GM11168 (cell line): ENCODE measurements around the gene CWC27.

Source experiments
- in situ Hi-C: fragments of 300-500 bp; cut with MboI; formaldehyde crosslinking; loops from one replicate; pipeline ENCODE4 v1.12.0; 2022; ENCODE audit warnings: low sequenced_read_pairs; ENCODE audit not compliant: unreplicated experiment

Gene CWC27

GRCh38 chr5:65024681-65025080, 256.0 kb downstream of the CWC27 start:
- in situ Hi-C loops: no loop called here

- in situ Hi-C loops: no loop called here
Measured at GRCh38 chr5:65026816-65027548, 258.3 kb downstream of the CWC27 start.

GRCh38 chr5:65029178-65029577, 260.4 kb downstream of the CWC27 start:
- in situ Hi-C loops: no loop called here

GRCh38 chr5:65030056-65030455, 261.3 kb downstream of the CWC27 start:
- in situ Hi-C loops: no loop called here

- in situ Hi-C loops: no loop called here
Measured at GRCh38 chr5:65032250-65032649, 263.5 kb downstream of the CWC27 start.

GRCh38 chr5:65034029-65034812, 265.5 kb downstream of the CWC27 start:
- in situ Hi-C loops: no loop called here

GRCh38 chr5:65034813-65035209, 266.1 kb downstream of the CWC27 start:
- in situ Hi-C loops: no loop called here

GRCh38 chr5:65035211-65036206, 266.8 kb downstream of the CWC27 start:
- in situ Hi-C loops: no loop called here

GRCh38 chr5:65037831-65038815, 269.4 kb downstream of the CWC27 start:
- in situ Hi-C loops: no loop called here

- in situ Hi-C loops: no loop called here
Measured at GRCh38 chr5:65041296-65042158, 272.8 kb downstream of the CWC27 start.

- in situ Hi-C loops: no loop called here
Measured at GRCh38 chr5:65043843-65044359, 275.2 kb downstream of the CWC27 start.

- in situ Hi-C loops: no loop called here
Measured at GRCh38 chr5:65047225-65047624, 278.5 kb downstream of the CWC27 start.

- in situ Hi-C loops: no loop called here
Measured at GRCh38 chr5:65047948-65048690, 279.4 kb downstream of the CWC27 start.

GRCh38 chr5:65050140-65050539, 281.4 kb downstream of the CWC27 start:
- in situ Hi-C loops: no loop called here

- in situ Hi-C loops: no loop called here
Measured at GRCh38 chr5:65050826-65051498, 282.2 kb downstream of the CWC27 start.

GRCh38 chr5:65055938-65056337, 287.2 kb downstream of the CWC27 start:
- in situ Hi-C loops: no loop called here
